ENCODE data around the gene ZAP70.

Gene ZAP70

GRCh38 chr2:97741686-97742085, 28.3 kb downstream of the ZAP70 start:
- Histone ChIP-seq H3K4me3 (ENCODE audit: low read depth in 1 of 2, low read length in 1 of 2) (no peak overlapping the region), H3K9me3 (no peaks in the 10 kb centered on the region), H3K27me3 (no peaks in the 10 kb centered on the region), H3K4me1 (ENCODE audit: control insufficient read depth in 1 of 2, insufficient read depth in 1 of 2, low read depth in 1 of 2, low read length in 1 of 2) (peaks cover 0 to 3% of the 10 kb centered on the region in 2 experiments), H3K27ac (no peak overlapping the region), H3K36me3 (peaks cover 10% of the 10 kb centered on the region)
- TF ChIP-seq CTCF (IDR thresholded peaks at IDR 0.05) = no peak

DNA sequence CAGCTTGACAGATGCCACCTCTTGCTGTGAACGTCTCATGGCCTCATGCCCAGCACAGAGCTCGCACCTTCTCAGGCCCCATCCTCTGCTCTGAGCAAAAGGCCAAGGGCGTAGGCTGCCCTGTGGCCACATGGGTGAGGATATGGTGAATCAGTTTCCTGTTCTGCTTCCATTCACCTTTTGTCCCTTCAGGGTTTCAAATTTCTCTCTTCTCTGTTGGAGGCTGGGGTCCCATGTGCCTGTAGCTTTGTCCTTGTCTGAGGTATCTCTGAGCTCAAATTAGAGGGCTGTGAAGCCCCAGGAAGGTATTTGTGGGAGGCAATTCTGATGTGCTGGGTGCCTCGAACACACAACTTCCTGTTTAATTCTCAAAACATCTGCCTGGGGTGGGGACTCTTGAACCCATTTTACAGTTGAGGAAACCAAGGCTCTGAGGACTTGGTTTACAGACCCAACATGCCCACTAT, 29.0 kb downstream of the ZAP70 start:
- Histone ChIP-seq H3K27ac (no peak overlapping the region), H3K9me3 (no peaks in the 10 kb centered on the region), H3K36me3 (peaks cover 10% of the 10 kb centered on the region), H3K4me3 (ENCODE audit: low read depth in 1 of 2, low read length in 1 of 2) (no peak overlapping the region), H3K4me1 (ENCODE audit: control insufficient read depth in 1 of 2, insufficient read depth in 1 of 2, low read depth in 1 of 2, low read length in 1 of 2) (peaks cover 0 to 3% of the 10 kb centered on the region in 2 experiments), H3K27me3 (no peaks in the 10 kb centered on the region)
- TF ChIP-seq CTCF (IDR thresholded peaks at IDR 0.05) = no peak

DNA sequence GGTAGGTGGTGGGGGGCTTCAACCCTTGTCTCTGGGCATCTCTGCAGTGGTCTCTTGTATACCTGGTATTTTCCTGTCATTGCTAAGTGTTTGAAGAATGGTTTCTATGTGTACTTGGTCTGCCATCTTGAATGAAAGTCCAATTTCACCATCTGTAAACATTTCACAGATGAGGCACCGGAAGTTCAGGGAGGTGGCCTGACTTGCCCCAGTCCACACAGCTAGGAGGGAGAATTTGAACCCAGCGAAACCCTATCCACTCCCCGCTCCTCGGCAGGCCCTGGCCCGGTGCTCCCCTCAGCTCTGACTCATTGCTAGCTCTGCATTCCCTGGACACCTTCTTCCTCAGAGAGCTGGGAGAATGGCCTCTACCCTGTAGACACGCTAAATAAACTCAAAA, 30.5 kb downstream of the ZAP70 start:
- H3K36me3 ChIP-seq = peaks cover 10% of the 10 kb centered on the region
- no peak overlapping the region for H3K4me3 ChIP-seq (ENCODE audit: low read depth in 1 of 2, low read length in 1 of 2)
- peaks cover 3 to 5% of the 10 kb centered on the region in 2 experiments for H3K4me1 ChIP-seq (ENCODE audit: control insufficient read depth in 1 of 2, insufficient read depth in 1 of 2, low read depth in 1 of 2, low read length in 1 of 2)
- no peaks in the 10 kb centered on the region for H3K27me3 ChIP-seq
- no peak for TF ChIP-seq CTCF (IDR thresholded peaks at IDR 0.05)
- H3K27ac ChIP-seq = no peak overlapping the region
- no peaks in the 10 kb centered on the region for H3K9me3 ChIP-seq

DNA sequence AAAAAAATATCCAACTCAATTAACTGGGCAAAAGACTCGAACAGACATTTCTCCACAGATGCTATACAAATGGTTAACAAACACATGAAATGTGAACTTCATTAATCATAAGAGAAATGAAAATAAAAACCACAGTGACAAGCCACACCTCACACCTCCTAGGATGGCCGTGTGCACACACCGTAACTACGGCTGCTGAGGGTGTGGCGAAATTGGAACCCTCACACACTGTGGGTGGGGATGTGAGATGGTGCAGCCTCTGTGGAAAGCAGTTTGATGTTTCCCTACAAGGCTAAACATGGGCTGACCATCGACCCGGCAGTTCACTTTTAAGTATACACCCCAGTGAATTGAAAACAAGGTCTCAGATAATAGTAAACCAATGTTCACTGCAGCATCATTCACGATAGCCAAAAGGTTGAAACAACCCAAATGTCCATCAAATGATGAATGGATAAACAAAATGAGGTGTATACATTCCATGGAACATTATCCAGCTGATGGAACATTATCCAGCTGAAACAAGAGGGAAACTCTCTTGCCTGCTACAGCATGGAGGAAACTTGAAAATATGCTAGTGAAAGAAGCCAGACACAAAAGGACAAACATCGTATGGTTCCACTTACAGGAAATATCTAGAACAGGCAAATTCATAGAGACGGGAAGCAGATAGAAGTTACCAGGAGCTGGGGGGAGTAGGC, 32.2 kb downstream of the ZAP70 start:
- H3K4me1 ChIP-seq (ENCODE audit: control insufficient read depth in 1 of 2, insufficient read depth in 1 of 2, low read depth in 1 of 2, low read length in 1 of 2) = peaks cover 2 to 5% of the 10 kb centered on the region in 2 experiments
- no peak overlapping the region for H3K4me3 ChIP-seq (ENCODE audit: low read depth in 1 of 2, low read length in 1 of 2)
- no peak for TF ChIP-seq CTCF (IDR thresholded peaks at IDR 0.05)
- H3K36me3 ChIP-seq = peaks cover 16% of the 10 kb centered on the region
- H3K27me3 ChIP-seq = no peaks in the 10 kb centered on the region
- no peaks in the 10 kb centered on the region for H3K9me3 ChIP-seq
- H3K27ac ChIP-seq = no peak overlapping the region

DNA sequence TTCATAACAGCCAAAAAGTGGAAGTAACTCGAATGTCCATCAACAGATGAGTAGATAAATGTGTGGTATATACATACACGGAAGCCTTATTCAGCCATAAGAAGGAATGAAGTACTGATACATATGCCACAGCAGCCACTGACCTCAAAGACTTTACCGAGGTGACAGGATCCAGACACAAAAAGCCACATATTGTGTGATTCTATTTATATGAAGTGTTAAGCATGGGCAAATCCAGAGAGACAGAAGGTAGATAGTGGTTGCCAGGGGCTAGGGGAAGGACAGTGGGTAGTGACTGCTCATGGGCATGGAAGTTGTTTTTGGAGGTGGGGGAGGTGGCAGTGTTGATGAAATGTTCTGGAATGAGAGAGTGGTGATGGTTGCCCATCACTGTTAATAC, 33.9 kb downstream of the ZAP70 start:
- H3K27me3 ChIP-seq = no peaks in the 10 kb centered on the region
- no peak overlapping the region for H3K4me3 ChIP-seq (ENCODE audit: low read depth in 1 of 2, low read length in 1 of 2)
- H3K9me3 ChIP-seq = no peaks in the 10 kb centered on the region
- TF ChIP-seq CTCF (IDR thresholded peaks at IDR 0.05) = no peak
- H3K4me1 ChIP-seq (ENCODE audit: control insufficient read depth in 1 of 2, insufficient read depth in 1 of 2, low read depth in 1 of 2, low read length in 1 of 2) = peaks cover 0 to 5% of the 10 kb centered on the region in 2 experiments
- H3K36me3 ChIP-seq = peaks cover 33% of the 10 kb centered on the region
- no peak overlapping the region for H3K27ac ChIP-seq
